Omental fat pad (tissue), 4 donors: ENCODE measurements around the gene GASK1A. TPM values are rescaled to one million over a fixed set of nuclear protein-coding genes. Genes with fewer than 3 reads are reported as not detected.

Experiments
- ATAC-seq: fragments of 150-250 bp; one replicate; pipeline ENCODE4 v1.9.1; 2016; ENCODE audit warnings: mild to moderate bottlenecking, moderate library complexity; ENCODE audit not compliant: low FRiP score
- DNase-seq: peaks from one replicate; pipeline ENCODE4 v3.0.0-alpha.2; 2019; ENCODE audit warnings: low spot score
- total RNA-seq, 4 donors: library from RNA; depleted of rRNA; stranded (reverse); fragments of >200 nt; gene quantifications; one replicate each; pipeline ENCODE4 v1.1.0, GENCODE V29; 2016
- TF ChIP-seq, protein P1 (sequence below), 3 donors: fragments of 450-650 bp; IDR thresholded peaks; one replicate each; pipeline ENCODE4 v1.5.1; 2016 to 2017; ENCODE audit warnings: antibody characterized with exemption in 3 of 3, mild to moderate bottlenecking in 3 of 3, moderate library complexity in 2 of 3

Gene GASK1A
- total RNA-seq, 4 donors from 2014 or later, result 4.9 to 39.9 (median 14.8) TPM

- TF ChIP-seq, protein P1, sequence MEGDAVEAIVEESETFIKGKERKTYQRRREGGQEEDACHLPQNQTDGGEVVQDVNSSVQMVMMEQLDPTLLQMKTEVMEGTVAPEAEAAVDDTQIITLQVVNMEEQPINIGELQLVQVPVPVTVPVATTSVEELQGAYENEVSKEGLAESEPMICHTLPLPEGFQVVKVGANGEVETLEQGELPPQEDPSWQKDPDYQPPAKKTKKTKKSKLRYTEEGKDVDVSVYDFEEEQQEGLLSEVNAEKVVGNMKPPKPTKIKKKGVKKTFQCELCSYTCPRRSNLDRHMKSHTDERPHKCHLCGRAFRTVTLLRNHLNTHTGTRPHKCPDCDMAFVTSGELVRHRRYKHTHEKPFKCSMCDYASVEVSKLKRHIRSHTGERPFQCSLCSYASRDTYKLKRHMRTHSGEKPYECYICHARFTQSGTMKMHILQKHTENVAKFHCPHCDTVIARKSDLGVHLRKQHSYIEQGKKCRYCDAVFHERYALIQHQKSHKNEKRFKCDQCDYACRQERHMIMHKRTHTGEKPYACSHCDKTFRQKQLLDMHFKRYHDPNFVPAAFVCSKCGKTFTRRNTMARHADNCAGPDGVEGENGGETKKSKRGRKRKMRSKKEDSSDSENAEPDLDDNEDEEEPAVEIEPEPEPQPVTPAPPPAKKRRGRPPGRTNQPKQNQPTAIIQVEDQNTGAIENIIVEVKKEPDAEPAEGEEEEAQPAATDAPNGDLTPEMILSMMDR (IDR thresholded peaks at IDR 0.05), result no peak
- DNase-seq, result no peak
- no peak for ATAC-seq
Observed at GRCh38 chr3:43015572-43015971, 36.5 kb downstream of the GASK1A start.

GRCh38 chr3:43015991-43016865 lies 37.1 kb downstream of the GASK1A start:
- ATAC-seq, result no peak
- no peak for DNase-seq
- TF ChIP-seq, protein P1 (IDR thresholded peaks at IDR 0.05), result no peak

DNA sequence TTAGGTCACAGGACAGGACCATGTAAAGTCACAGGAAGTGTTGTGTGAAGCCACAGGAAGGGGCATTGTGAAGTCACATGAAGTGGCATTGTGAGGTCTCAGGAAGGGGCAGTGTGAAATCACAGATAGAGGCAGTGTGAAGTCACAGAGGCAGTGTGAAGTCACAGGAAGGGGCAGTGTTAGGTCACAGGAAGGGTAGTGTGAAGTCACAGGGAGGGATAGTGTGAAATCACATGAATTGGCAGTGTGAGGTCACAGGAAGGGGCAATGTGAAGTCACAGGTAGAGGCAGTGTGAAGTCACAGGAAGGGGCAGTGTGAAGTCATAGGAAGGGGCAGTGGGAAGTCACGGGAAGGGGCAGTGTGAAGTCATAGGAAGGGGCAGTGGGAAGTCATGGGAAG lies 37.9 kb downstream of the GASK1A start:
- ATAC-seq (no peak), DNase-seq (no peak)
- TF ChIP-seq, protein P1 (IDR thresholded peaks at IDR 0.05), result no peak

GRCh38 chr3:43017593-43018195 lies 38.6 kb downstream of the GASK1A start:
- ATAC-seq, result no peak
- TF ChIP-seq, protein P1 (IDR thresholded peaks at IDR 0.05), result no peak

DNA sequence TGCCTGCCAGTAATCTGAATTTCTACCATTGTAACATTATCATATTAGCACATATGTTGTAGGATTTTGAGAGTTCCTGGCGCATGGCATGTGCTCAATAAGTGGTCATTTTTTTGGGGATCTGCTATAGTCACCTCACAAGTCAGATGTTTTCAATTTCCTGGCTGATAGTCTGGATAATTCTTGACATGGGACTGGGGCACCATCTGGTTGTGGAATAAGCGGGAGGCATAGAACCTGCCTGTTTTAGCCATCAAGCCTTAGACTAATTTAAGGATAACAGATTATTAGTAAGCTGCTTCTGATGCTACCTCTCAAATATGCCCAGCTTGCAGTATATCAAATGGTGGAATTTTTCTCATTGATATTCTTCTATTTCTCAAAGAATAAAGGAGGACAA lies 39.1 kb downstream of the GASK1A start:
- no peak for DNase-seq
- ATAC-seq, result no peak
- TF ChIP-seq, protein P1 (IDR thresholded peaks at IDR 0.05), result no peak

More at GRCh38 chr3:43017593-43018195, 38.6 kb downstream of the GASK1A start:
- no peak for DNase-seq

GRCh38 chr3:43019006-43019809 lies 40.1 kb downstream of the GASK1A start:
- TF ChIP-seq, protein P1 (IDR thresholded peaks at IDR 0.05), result no peak
- ATAC-seq (no peak), DNase-seq (no peak)
